Fibroblast of lung (primary cell): Measurements from ENCODE around the gene EFEMP1. TPM values are rescaled to one million over a fixed set of nuclear protein-coding genes. Genes with fewer than 3 reads are reported as not detected.

Experiments used
- DNase-seq, 2 donors: peaks; one replicate each; pipeline versions ENCODE4 v3.0.0 to v3.0.0-alpha.2; 2010; ENCODE audit warnings: low read depth in 2 of 2
- H2AFZ ChIP-seq: 2 replicates; pipeline ENCODE4 v1.5.1; 2012; ENCODE audit warnings: low read length, control low read depth, inconsistent platforms
- H3K27ac ChIP-seq: 2 replicates; pipeline ENCODE4 v1.5.1; 2011; ENCODE audit warnings: low read length, control low read depth; ENCODE audit not compliant: insufficient read depth
- H3K27me3 ChIP-seq: 2 replicates; pipeline ENCODE4 v1.5.1; 2011; ENCODE audit warnings: mild to moderate bottlenecking, low read length; ENCODE audit not compliant: control insufficient read depth, insufficient read depth
- H3K36me3 ChIP-seq: 2 replicates; pipeline ENCODE4 v1.5.1; 2011; ENCODE audit warnings: low read length; ENCODE audit not compliant: control insufficient read depth, insufficient read depth
- H3K4me1 ChIP-seq: 2 replicates; pipeline ENCODE4 v1.5.1; 2011; ENCODE audit warnings: low read length; ENCODE audit not compliant: control insufficient read depth, insufficient read depth; ENCODE audit errors: extremely low read depth
- H3K4me2 ChIP-seq: 2 replicates; pipeline ENCODE4 v1.5.1; 2011; ENCODE audit warnings: low read length, control low read depth; ENCODE audit not compliant: insufficient read depth; ENCODE audit errors: extremely low read depth
- H3K4me3 ChIP-seq, 4 experiments: fragments of 200-600 bp in 1 of 4; sonication (generic) in 1 of 4; replicated peaks in 1 of 4; 2 replicates each; pipeline ENCODE4 v1.5.1; 2011 to 2016; ENCODE audit warnings: low read length in 4 of 4, low read depth in 3 of 4, mild to moderate bottlenecking in 3 of 4, control low read depth in 2 of 4, inconsistent platforms in 1 of 4, mixed read lengths in 1 of 4; ENCODE audit not compliant: insufficient read depth in 1 of 4; ENCODE audit errors: control extremely low read depth in 1 of 4
- H3K79me2 ChIP-seq: 2 replicates; pipeline ENCODE4 v1.5.1; 2012; ENCODE audit warnings: mild to moderate bottlenecking, low read length, inconsistent platforms; ENCODE audit not compliant: control insufficient read depth, insufficient read depth
- H3K9ac ChIP-seq: 2 replicates; pipeline ENCODE4 v1.5.1; 2011; ENCODE audit warnings: mild to moderate bottlenecking, low read length, control low read depth; ENCODE audit not compliant: insufficient read depth
- H3K9me3 ChIP-seq: 2 replicates; pipeline ENCODE4 v1.5.1; 2012; ENCODE audit warnings: low read depth, low read length; ENCODE audit not compliant: control insufficient read depth, insufficient read depth
- H4K20me1 ChIP-seq: 2 replicates; pipeline ENCODE4 v1.5.1; 2011; ENCODE audit warnings: low read length; ENCODE audit not compliant: control insufficient read depth, insufficient read depth; ENCODE audit errors: extremely low read depth
- EZH2 ChIP-seq: IDR thresholded peaks from 2 replicates; pipeline ENCODE4 v1.5.1; 2012; ENCODE audit warnings: low read length, control low read depth, mild to moderate bottlenecking; ENCODE audit errors: missing control alignments
- polyA plus RNA-seq, 2 donors: library from polyadenylated mRNA; depleted of rRNA in 1 of 2; stranded (reverse) in 1 of 2; unstranded in 1 of 2; fragments of >200 nt; gene quantifications; 2 replicates each; pipeline ENCODE4 v1.2.1, GENCODE V29; 2011 to 2012; ENCODE audit warnings: missing spikeins in 1 of 2
- total RNA-seq: library from RNA; depleted of rRNA; stranded (reverse); fragments of >200 nt; gene quantifications from 2 replicates; pipeline ENCODE4 v1.2.1, GENCODE V29; 2014
- TF ChIP-seq, protein P1 (sequence below), 2 donors: IDR thresholded peaks in 1 of 2; conservative IDR thresholded peaks in 1 of 2; 1 replicate in 1 of 2; 2 replicates in 1 of 2; pipeline ENCODE4 v1.5.1; 2011 to 2012; ENCODE audit warnings: low read length in 2 of 2, control low read depth in 1 of 2, inconsistent platforms in 1 of 2, low read depth in 1 of 2, mild to moderate bottlenecking in 1 of 2

Gene EFEMP1
- total and polyA plus RNA-seq, 2 donors (not counting 1 experiment from before 2014, with no cell fraction given), result 467 to 724 TPM

- peak overlapping the region; percentile 98 for H3K4me2 ChIP-seq
- peak overlapping the region; percentile 34 for H2AFZ ChIP-seq
- TF ChIP-seq EZH2, result no peak
- TF ChIP-seq, protein P1, sequence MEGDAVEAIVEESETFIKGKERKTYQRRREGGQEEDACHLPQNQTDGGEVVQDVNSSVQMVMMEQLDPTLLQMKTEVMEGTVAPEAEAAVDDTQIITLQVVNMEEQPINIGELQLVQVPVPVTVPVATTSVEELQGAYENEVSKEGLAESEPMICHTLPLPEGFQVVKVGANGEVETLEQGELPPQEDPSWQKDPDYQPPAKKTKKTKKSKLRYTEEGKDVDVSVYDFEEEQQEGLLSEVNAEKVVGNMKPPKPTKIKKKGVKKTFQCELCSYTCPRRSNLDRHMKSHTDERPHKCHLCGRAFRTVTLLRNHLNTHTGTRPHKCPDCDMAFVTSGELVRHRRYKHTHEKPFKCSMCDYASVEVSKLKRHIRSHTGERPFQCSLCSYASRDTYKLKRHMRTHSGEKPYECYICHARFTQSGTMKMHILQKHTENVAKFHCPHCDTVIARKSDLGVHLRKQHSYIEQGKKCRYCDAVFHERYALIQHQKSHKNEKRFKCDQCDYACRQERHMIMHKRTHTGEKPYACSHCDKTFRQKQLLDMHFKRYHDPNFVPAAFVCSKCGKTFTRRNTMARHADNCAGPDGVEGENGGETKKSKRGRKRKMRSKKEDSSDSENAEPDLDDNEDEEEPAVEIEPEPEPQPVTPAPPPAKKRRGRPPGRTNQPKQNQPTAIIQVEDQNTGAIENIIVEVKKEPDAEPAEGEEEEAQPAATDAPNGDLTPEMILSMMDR (conservative IDR thresholded peaks at IDR 0.05 in 1 of 2, IDR thresholded peaks at IDR 0.05 in 1 of 2; ENCODE audit: low read depth in 1 of 2, low read length in 2 of 2), result no peak
- H3K9ac ChIP-seq, result peak overlapping the region; percentile 81
- peak overlapping the region; percentile 15 for H3K27ac ChIP-seq
- DNase-seq, result peak; percentile 61 to 76
- peaks cover 5% of the 10 kb centered on the region for H3K27me3 ChIP-seq
- H3K36me3 ChIP-seq, result no peaks in the 10 kb centered on the region
- H4K20me1 ChIP-seq, result no peaks in the 10 kb centered on the region
- H3K9me3 ChIP-seq, result no peaks in the 10 kb centered on the region
- H3K4me1 ChIP-seq, result no peaks in the 10 kb centered on the region
- H3K79me2 ChIP-seq, result peaks cover 5% of the 10 kb centered on the region
- H3K4me3 ChIP-seq, result peak overlapping the region; percentile 75 to 99 (median 82)
Observed at GRCh38 chr2:55922291-55922907, 1.2 kb downstream of the EFEMP1 start.

- H3K9ac ChIP-seq, result no peak overlapping the region
- no peaks in the 10 kb centered on the region for H3K9me3 ChIP-seq
- H3K36me3 ChIP-seq, result no peaks in the 10 kb centered on the region
- TF ChIP-seq, protein P1 (conservative IDR thresholded peaks at IDR 0.05 in 1 of 2, IDR thresholded peaks at IDR 0.05 in 1 of 2; ENCODE audit: low read depth in 1 of 2, low read length in 2 of 2), result no peak
- no peak for TF ChIP-seq EZH2
- no peak overlapping the region for H3K27ac ChIP-seq
- H3K4me3 ChIP-seq, result no peak overlapping the region
- H3K4me2 ChIP-seq, result no peak overlapping the region
- H3K4me1 ChIP-seq, result no peaks in the 10 kb centered on the region
- H2AFZ ChIP-seq, result no peak overlapping the region
- H3K27me3 ChIP-seq, result no peaks in the 10 kb centered on the region
- H3K79me2 ChIP-seq, result peaks cover 5% of the 10 kb centered on the region
- H4K20me1 ChIP-seq, result no peaks in the 10 kb centered on the region
- no peak for DNase-seq
Observed at GRCh38 chr2:55919574-55919973, 4.0 kb downstream of the EFEMP1 start.

DNA sequence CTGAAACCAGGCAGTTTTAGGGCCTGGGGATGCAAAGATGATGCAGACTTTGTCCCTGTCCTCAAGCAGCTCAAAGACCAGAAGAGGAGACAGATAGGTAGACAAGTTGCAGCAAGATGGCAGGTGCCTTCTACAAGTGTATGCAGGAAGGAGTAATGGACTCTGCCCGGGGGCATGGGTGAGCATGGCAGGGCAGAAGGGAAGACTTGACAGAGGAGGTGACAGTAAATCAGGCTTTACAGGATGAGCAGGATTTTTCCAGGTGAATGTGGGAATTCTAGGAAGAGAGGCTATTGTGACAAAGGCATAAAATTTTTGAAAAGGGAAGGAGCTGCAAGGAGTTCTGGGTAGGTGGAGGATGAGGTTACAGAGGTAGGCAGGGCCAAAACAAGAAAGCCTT is 4.7 kb downstream of the EFEMP1 start:
- Histone ChIP-seq H3K36me3 (no peaks in the 10 kb centered on the region), H3K4me3 (no peak overlapping the region), H3K27me3 (no peaks in the 10 kb centered on the region), H3K27ac (no peak overlapping the region), H3K4me2 (no peak overlapping the region), H3K9ac (no peak overlapping the region), H3K79me2 (peaks cover 5% of the 10 kb centered on the region), H3K4me1 (no peaks in the 10 kb centered on the region), H2AFZ (no peak overlapping the region), H4K20me1 (no peaks in the 10 kb centered on the region), H3K9me3 (no peaks in the 10 kb centered on the region)
- no peak for DNase-seq
- TF ChIP-seq, protein P1 (conservative IDR thresholded peaks at IDR 0.05 in 1 of 2, IDR thresholded peaks at IDR 0.05 in 1 of 2; ENCODE audit: low read depth in 1 of 2, low read length in 2 of 2), result no peak
- no peak for TF ChIP-seq EZH2
